OCI-LY7 (cell line): ENCODE data around the gene CFAP97D2.

Experiments
- CTCF ChIP-seq: fragments of 200-600 bp; sonication (generic); conservative IDR thresholded peaks from 2 replicates; pipeline ENCODE4 v1.5.1; 2014; ENCODE audit warnings: mild to moderate bottlenecking, antibody characterized with exemption, low read length, moderate library complexity, mixed read lengths
- EZH2phosphoT487 ChIP-seq: fragments of 200-600 bp; sonication (generic); IDR thresholded peaks from 2 replicates; pipeline ENCODE4 v1.6.1; 2018; ENCODE audit warnings: low read depth, borderline replicate concordance, mild to moderate bottlenecking, mixed run types, antibody characterized with exemption, low read length, moderate library complexity, mixed read lengths

- TF ChIP-seq CTCF: no peak
- TF ChIP-seq EZH2phosphoT487: no peak
Observed at GRCh38 chr13:114269281-114269770, 90.3 kb downstream of the CFAP97D2 start.
